ENCODE data around the gene KDM1A. TPM values are rescaled to one million over a fixed set of nuclear protein-coding genes. Genes with fewer than 3 reads are reported as not detected.

KDM1A gene
- 197 and 204 TPM in 2 replicates for total RNA-seq (2021)
- long read RNA-seq, transcript KDM1A-201 (19 exons, 3,033 nt), result major isoform, 6 of 45 reads
- long read RNA-seq, partial matches to known transcripts, result 26 of 45 reads
- long read RNA-seq, other reads (novel, unspliced or antisense), result 10 of 45 reads

DNA sequence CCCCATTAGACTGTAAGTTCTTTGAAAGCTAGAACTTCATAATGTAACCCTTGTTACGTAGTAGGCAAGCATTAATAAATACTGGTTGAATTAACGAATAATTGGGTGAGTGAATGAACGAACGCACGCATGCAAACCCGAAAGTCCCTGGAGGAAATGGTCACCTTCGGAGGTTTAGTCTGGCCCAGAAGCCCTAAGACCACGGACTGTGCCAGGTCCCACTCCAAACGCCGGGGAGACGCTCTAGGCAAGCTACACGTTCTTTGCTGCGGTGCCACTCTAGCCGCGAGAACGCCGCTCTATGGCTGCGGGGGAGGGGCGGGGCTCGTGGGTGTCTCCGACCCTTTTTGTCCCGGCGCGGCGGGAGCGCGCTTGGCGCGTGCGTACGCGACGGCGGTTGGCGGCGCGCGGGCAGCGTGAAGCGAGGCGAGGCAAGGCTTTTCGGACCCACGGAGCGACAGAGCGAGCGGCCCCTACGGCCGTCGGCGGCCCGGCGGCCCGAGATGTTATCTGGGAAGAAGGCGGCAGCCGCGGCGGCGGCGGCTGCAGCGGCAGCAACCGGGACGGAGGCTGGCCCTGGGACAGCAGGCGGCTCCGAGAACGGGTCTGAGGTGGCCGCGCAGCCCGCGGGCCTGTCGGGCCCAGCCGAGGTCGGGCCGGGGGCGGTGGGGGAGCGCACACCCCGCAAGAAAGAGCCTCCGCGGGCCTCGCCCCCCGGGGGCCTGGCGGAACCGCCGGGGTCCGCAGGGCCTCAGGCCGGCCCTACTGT is at the start of gene KDM1A:
TSS of gene KDM1A (plus strand) at position 375 of the 769 bp plus-strand sequence. CDS start at position 504, 129 bp downstream.
- no peak within 1 kb of the TSS for H4K91ac ChIP-seq (ENCODE audit: insufficient read length, low read depth, low read length)
- no peak within 1 kb of the TSS for H4K8ac ChIP-seq (replicated peaks; ENCODE audit: insufficient read length, low read depth, low read length)
- peak within 1 kb of the TSS; percentile 91 for H3K9ac ChIP-seq (ENCODE audit: extremely low read depth, insufficient read length, low read length)
- H2AK5ac ChIP-seq (ENCODE audit: insufficient read length, low read length), result no peak within 1 kb of the TSS
- H3K4me1 Mint-ChIP-seq, result peaks cover 12 to 27% of the 10 kb centered on the region in 2 experiments
- no peak within 1 kb of the TSS for H3K23ac ChIP-seq (ENCODE audit: insufficient read length, low read depth, low read length)
- H2BK20ac ChIP-seq (ENCODE audit: low read depth, low read length, poor library complexity, severe bottlenecking), result no peak within 1 kb of the TSS
- H2AFZ ChIP-seq (ENCODE audit: low read length), result no peak within 1 kb of the TSS
- H3K23me2 ChIP-seq (ENCODE audit: insufficient read length, low read depth, low read length, poor library complexity, severe bottlenecking), result no peaks in the 10 kb centered on the region
- no peak within 1 kb of the TSS for H3K27ac ChIP-seq (ENCODE audit: insufficient read length, low read depth, low read length)
- no peak within 1 kb of the TSS; the same call in 1 of the 2 replicates for H3K4ac ChIP-seq (ENCODE audit: low read depth, low read length)
- DNase-seq, result peak; percentile 95
- no peak within 1 kb of the TSS for H2BK5ac ChIP-seq (ENCODE audit: insufficient read length, low read length)
- no CpG with 5 or more reads among the region's 85 CpGs for WGBS (ENCODE audit: extremely low coverage, insufficient read length, low lambda C conversion rate)
- H3K4me1 ChIP-seq (ENCODE audit: insufficient read depth, low read length), result no peaks in the 10 kb centered on the region
- H3K9me3 Mint-ChIP-seq, result peaks cover 23 to 25% of the 10 kb centered on the region in 2 experiments
- H3K56ac ChIP-seq (ENCODE audit: insufficient read length, low read depth, low read length), result no peak within 1 kb of the TSS
- H2BK15ac ChIP-seq (ENCODE audit: low read depth, low read length), result no peak within 1 kb of the TSS
- peak within 1 kb of the TSS; percentile 78 for H3K4me2 ChIP-seq (ENCODE audit: insufficient read depth, insufficient read length, low read length)
- TF ChIP-seq, protein P1, sequence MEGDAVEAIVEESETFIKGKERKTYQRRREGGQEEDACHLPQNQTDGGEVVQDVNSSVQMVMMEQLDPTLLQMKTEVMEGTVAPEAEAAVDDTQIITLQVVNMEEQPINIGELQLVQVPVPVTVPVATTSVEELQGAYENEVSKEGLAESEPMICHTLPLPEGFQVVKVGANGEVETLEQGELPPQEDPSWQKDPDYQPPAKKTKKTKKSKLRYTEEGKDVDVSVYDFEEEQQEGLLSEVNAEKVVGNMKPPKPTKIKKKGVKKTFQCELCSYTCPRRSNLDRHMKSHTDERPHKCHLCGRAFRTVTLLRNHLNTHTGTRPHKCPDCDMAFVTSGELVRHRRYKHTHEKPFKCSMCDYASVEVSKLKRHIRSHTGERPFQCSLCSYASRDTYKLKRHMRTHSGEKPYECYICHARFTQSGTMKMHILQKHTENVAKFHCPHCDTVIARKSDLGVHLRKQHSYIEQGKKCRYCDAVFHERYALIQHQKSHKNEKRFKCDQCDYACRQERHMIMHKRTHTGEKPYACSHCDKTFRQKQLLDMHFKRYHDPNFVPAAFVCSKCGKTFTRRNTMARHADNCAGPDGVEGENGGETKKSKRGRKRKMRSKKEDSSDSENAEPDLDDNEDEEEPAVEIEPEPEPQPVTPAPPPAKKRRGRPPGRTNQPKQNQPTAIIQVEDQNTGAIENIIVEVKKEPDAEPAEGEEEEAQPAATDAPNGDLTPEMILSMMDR (conservative IDR thresholded peaks at IDR 0.05), result peak; percentile 34; the same call in 2 of the 3 replicates
- H3K9me3 ChIP-seq (ENCODE audit: control insufficient read depth, low read depth, low read length), result no peaks in the 10 kb centered on the region
- peaks cover 24 to 37% (median 37%) of the 10 kb centered on the region in 3 experiments for H3K36me3 Mint-ChIP-seq (ENCODE audit: insufficient read depth in 1 of 3, low read depth in 3 of 3)
- H3K27me3 ChIP-seq (ENCODE audit: insufficient read depth, low read length), result no peaks in the 10 kb centered on the region
- no peak within 1 kb of the TSS for H2BK120ac ChIP-seq (ENCODE audit: low read depth, low read length, poor library complexity, severe bottlenecking)
- H3T11ph ChIP-seq (ENCODE audit: low read length), result no peak within 1 kb of the TSS
- H4K5ac ChIP-seq (ENCODE audit: insufficient read length, low read depth, low read length), result peak within 1 kb of the TSS; percentile 12
- no peak within 1 kb of the TSS for H2BK12ac ChIP-seq (ENCODE audit: insufficient read length, low read depth, low read length)
- H3K79me2 ChIP-seq (ENCODE audit: insufficient read depth, low read length), result peaks cover 45% of the 10 kb centered on the region
- peak within 1 kb of the TSS; percentile 90 for H3K18ac ChIP-seq (ENCODE audit: insufficient read length, low read depth, low read length)
- no peaks in the 10 kb centered on the region for H3K79me1 ChIP-seq (ENCODE audit: insufficient read depth, low read depth, low read length, poor library complexity, severe bottlenecking)
- peak within 1 kb of the TSS; percentile 90 to 97 for H3K4me3 Mint-ChIP-seq
- no peaks in the 10 kb centered on the region for H3K27me3 Mint-ChIP-seq (ENCODE audit: low read depth)
- peak within 1 kb of the TSS; percentile 61 for H3K14ac ChIP-seq (ENCODE audit: insufficient read depth, low read length)
- peak within 1 kb of the TSS; percentile 94 to 99 (median 96) for H3K27ac Mint-ChIP-seq
- no peaks in the 10 kb centered on the region for H4K20me1 ChIP-seq (ENCODE audit: control insufficient read depth, insufficient read depth, insufficient read length)

All from H9 (cell line).